ENCODE results near the gene DES. TPM values are rescaled to one million over a fixed set of nuclear protein-coding genes. Genes with fewer than 3 reads are reported as not detected.

DES gene
- total RNA-seq, 1 experiment from 2014 or later: 4.2 TPM

GRCh38 chr2:219437690-219438206, 19.6 kb downstream of the DES start:
- Histone ChIP-seq H3K4me1 (ENCODE audit: control insufficient read depth in 1 of 2, insufficient read depth in 2 of 2, low read length in 2 of 2) (peaks cover 16 to 28% of the 10 kb centered on the region in 2 experiments), H3K4me2 (ENCODE audit: low read length) (no peak overlapping the region), H4K20me1 (ENCODE audit: insufficient read depth) (no peaks in the 10 kb centered on the region), H3K9me2 (ENCODE audit: insufficient read depth) (no peaks in the 10 kb centered on the region), H3K36me3 (ENCODE audit: control insufficient read depth in 1 of 2, insufficient read depth in 2 of 2, low read length in 2 of 2) (no peaks in the 10 kb centered on the region), H2AFZ (ENCODE audit: low read depth, low read length, poor library complexity, severe bottlenecking) (no peak overlapping the region), H3K79me2 (ENCODE audit: insufficient read depth, low read length) (no peaks in the 10 kb centered on the region), H3K9me3 (ENCODE audit: control insufficient read depth in 1 of 2, insufficient read depth in 1 of 2, low read depth in 1 of 2, low read length in 2 of 2) (no peaks in the 10 kb centered on the region), H3K4me3 (replicated peaks in 1 of 2; ENCODE audit: low read depth in 1 of 2, low read length in 2 of 2) (no peak overlapping the region), H3K27ac (ENCODE audit: low read depth, low read length) (no peak overlapping the region), H3K9ac (ENCODE audit: low read length) (no peak overlapping the region), H3K27me3 (ENCODE audit: insufficient read depth, low read length) (no peaks in the 10 kb centered on the region)
- ATAC-seq (no peak), DNase-seq (ENCODE audit: low read depth, low spot score) (no peak)
- TF ChIP-seq TCF7L2 (IDR thresholded peaks at IDR 0.05; ENCODE audit: borderline replicate concordance, extremely low read depth, insufficient read depth, insufficient read length) (no peak), SRF (IDR thresholded peaks at IDR 0.05; ENCODE audit: low read depth) (no peak), ZBTB33 (IDR thresholded peaks at IDR 0.05; ENCODE audit: extremely low read depth, insufficient replicate concordance, low read length) (no peak)
- CTCF ChIA-PET: interaction anchor here (0.7 to 1.2 kb wide), 2 partner anchors 9 to 50 kb away, joined by 3 to 4 read pairs; partner anchors contain the start of gene DNPEP
- intact Hi-C loops (cut with micrococcal nuclease): no loop called here
- RAD21 ChIA-PET (ENCODE audit: low non-redundant PET in 1 of 2, low total read pairs in 2 of 2, uncharacterized antibody in 2 of 2, unreplicated experiment in 2 of 2): no interaction called here
- POLR2A ChIA-PET: no interaction called here
- BruUV-seq (replicated peaks): no TSS peak

DNA sequence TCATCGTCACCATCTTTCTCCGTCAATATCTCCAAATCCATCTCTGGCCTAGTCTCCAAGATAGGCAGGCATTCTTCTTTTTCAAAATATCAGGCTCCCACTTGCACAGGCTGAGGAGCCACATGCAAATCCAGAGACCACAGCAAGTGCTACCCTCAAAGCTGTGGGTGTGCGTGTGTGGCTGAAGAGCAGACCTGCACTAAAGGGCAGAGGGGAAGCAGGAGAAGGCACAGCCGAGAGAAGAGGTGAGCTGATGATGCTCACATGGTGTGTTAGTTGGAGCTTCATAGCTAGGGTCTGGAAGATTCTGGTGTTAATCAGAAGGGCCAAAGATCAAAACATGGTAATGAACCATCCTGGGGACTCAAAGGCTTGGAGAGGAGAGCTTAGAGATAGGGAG, 20.3 kb downstream of the DES start:
- RAD21 ChIA-PET (ENCODE audit: low non-redundant PET in 1 of 2, low total read pairs in 2 of 2, uncharacterized antibody in 2 of 2, unreplicated experiment in 2 of 2): no interaction called here
- H3K36me3 ChIP-seq (ENCODE audit: control insufficient read depth in 1 of 2, insufficient read depth in 2 of 2, low read length in 2 of 2): 0 out of 4 replicates have a peak, but pooled peaks cover 0 to 3% of the 10 kb centered on the region in 2 experiments
- H4K20me1 ChIP-seq (ENCODE audit: insufficient read depth): no peaks in the 10 kb centered on the region
- no peak for TF ChIP-seq ZNF274 (IDR thresholded peaks at IDR 0.05; ENCODE audit: low read depth, low read length)
- TF ChIP-seq EGR1 (IDR thresholded peaks at IDR 0.05; ENCODE audit: low read depth): no peak
- no peak for TF ChIP-seq FOSL1 (IDR thresholded peaks at IDR 0.05; ENCODE audit: low read depth)
- TF ChIP-seq SP1 (IDR thresholded peaks at IDR 0.05; ENCODE audit: low read depth): no peak
- TF ChIP-seq ELF1 (IDR thresholded peaks at IDR 0.05; ENCODE audit: borderline replicate concordance, low read depth): no peak
- TF ChIP-seq RAD21 (IDR thresholded peaks at IDR 0.05; ENCODE audit: low read depth): no peak
- TF ChIP-seq ZBTB33 (IDR thresholded peaks at IDR 0.05; ENCODE audit: extremely low read depth, insufficient replicate concordance, low read length): no peak
- TF ChIP-seq CBX3 (IDR thresholded peaks at IDR 0.05; ENCODE audit: low read depth): no peak
- TF ChIP-seq REST (IDR thresholded peaks at IDR 0.05; ENCODE audit: low read depth): no peak
- TF ChIP-seq, protein P1, sequence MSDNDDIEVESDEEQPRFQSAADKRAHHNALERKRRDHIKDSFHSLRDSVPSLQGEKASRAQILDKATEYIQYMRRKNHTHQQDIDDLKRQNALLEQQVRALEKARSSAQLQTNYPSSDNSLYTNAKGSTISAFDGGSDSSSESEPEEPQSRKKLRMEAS (IDR thresholded peaks at IDR 0.05): no peak
- H3K9ac ChIP-seq (ENCODE audit: low read length): no peak overlapping the region
- H3K4me2 ChIP-seq (ENCODE audit: low read length): no peak overlapping the region
- DNase-seq (ENCODE audit: low read depth, low spot score): no peak
- H3K27me3 ChIP-seq (ENCODE audit: insufficient read depth, low read length): no peaks in the 10 kb centered on the region
- POLR2A ChIA-PET: no interaction called here
- no peaks in the 10 kb centered on the region for H3K9me2 ChIP-seq (ENCODE audit: insufficient read depth)
- peaks cover 18 to 35% of the 10 kb centered on the region in 2 experiments for H3K4me1 ChIP-seq (ENCODE audit: control insufficient read depth in 1 of 2, insufficient read depth in 2 of 2, low read length in 2 of 2)
- H2AFZ ChIP-seq (ENCODE audit: low read depth, low read length, poor library complexity, severe bottlenecking): no peak overlapping the region
- no peak for ATAC-seq
- H3K79me2 ChIP-seq (ENCODE audit: insufficient read depth, low read length): no peaks in the 10 kb centered on the region
- intact Hi-C loops (cut with micrococcal nuclease): no loop called here
- no peak overlapping the region for H3K4me3 ChIP-seq (replicated peaks in 1 of 2; ENCODE audit: low read depth in 1 of 2, low read length in 2 of 2)
- BruUV-seq (replicated peaks): no TSS peak
- H3K9me3 ChIP-seq (ENCODE audit: control insufficient read depth in 1 of 2, insufficient read depth in 1 of 2, low read depth in 1 of 2, low read length in 2 of 2): no peaks in the 10 kb centered on the region
- CTCF ChIA-PET: no interaction called here
- H3K27ac ChIP-seq (ENCODE audit: low read depth, low read length): no peak overlapping the region

All from HCT116 (cell line).